ENCODE measurements around the gene SLIT3.

Gene SLIT3

DNA sequence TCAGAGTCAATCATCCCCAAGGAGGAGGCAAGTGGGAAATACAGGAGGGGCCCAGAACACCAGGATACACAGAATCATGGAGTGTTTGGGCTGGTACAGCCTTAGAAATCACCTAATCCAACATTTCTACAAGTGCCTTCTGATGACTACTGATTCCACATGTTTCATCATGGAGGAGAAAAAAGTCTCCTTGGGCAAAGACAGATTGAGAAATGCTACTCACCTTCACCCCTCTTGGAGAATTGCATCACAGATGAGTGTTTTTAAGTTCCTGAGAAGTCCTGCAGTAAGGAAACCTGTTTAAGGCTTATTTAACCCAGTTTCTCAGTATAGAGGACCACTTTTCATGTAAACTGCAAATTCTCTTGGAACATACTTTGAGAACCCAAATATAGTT is 2.2 kb upstream of the SLIT3 start:
- no peaks in the 10 kb centered on the region for H3K79me2 ChIP-seq (ENCODE audit: insufficient read depth, low read length)
- H4K20me1 ChIP-seq (ENCODE audit: low read depth, low read length): no peaks in the 10 kb centered on the region
- no peak overlapping the region for H3K4me3 ChIP-seq (ENCODE audit: insufficient read depth, low read length, poor library complexity, severe bottlenecking)
- H3K9me3 ChIP-seq (ENCODE audit: insufficient read depth, low read length): no peaks in the 10 kb centered on the region
- H3K4me2 ChIP-seq (ENCODE audit: low read depth, low read length, poor library complexity, severe bottlenecking): no peak overlapping the region
- no peak for TF ChIP-seq EZH2phosphoT487 (conservative IDR thresholded peaks at IDR 0.05; ENCODE audit: low read length)
- H3K9ac ChIP-seq (ENCODE audit: low read length): no peak overlapping the region
- H3K27ac ChIP-seq (ENCODE audit: low read depth, low read length): no peak overlapping the region
- no peaks in the 10 kb centered on the region for H3K9me2 ChIP-seq (replicated peaks; ENCODE audit: insufficient read depth, low read length)
- no peak overlapping the region for H2AFZ ChIP-seq (ENCODE audit: low read depth, low read length, severe bottlenecking)
- no peaks in the 10 kb centered on the region for H3K36me3 ChIP-seq (ENCODE audit: low read length)
- H3K27me3 ChIP-seq (ENCODE audit: low read length): no peaks in the 10 kb centered on the region
- H3F3A ChIP-seq (ENCODE audit: insufficient read depth): no peaks in the 10 kb centered on the region

- no peaks in the 10 kb centered on the region for H3K36me3 ChIP-seq (ENCODE audit: low read length)
- H2AFZ ChIP-seq (ENCODE audit: low read depth, low read length, severe bottlenecking): no peak overlapping the region
- H3K27me3 ChIP-seq (ENCODE audit: low read length): no peaks in the 10 kb centered on the region
- H3K9ac ChIP-seq (ENCODE audit: low read length): no peak overlapping the region
- no peaks in the 10 kb centered on the region for H3K9me3 ChIP-seq (ENCODE audit: insufficient read depth, low read length)
- H3K4me2 ChIP-seq (ENCODE audit: low read depth, low read length, poor library complexity, severe bottlenecking): no peak overlapping the region
- H3K4me3 ChIP-seq (ENCODE audit: insufficient read depth, low read length, poor library complexity, severe bottlenecking): no peak overlapping the region
- no peaks in the 10 kb centered on the region for H4K20me1 ChIP-seq (ENCODE audit: low read depth, low read length)
- TF ChIP-seq EZH2phosphoT487 (conservative IDR thresholded peaks at IDR 0.05; ENCODE audit: low read length) (no peak), CTCF (IDR thresholded peaks at IDR 0.05; ENCODE audit: insufficient read depth, low read length, poor library complexity, severe bottlenecking) (peak; percentile 83)
- no peak overlapping the region for H3K27ac ChIP-seq (ENCODE audit: low read depth, low read length)
- H3K9me2 ChIP-seq (replicated peaks; ENCODE audit: insufficient read depth, low read length): no peaks in the 10 kb centered on the region
- H3K79me2 ChIP-seq (ENCODE audit: insufficient read depth, low read length): no peaks in the 10 kb centered on the region
- H3F3A ChIP-seq (ENCODE audit: insufficient read depth): no peaks in the 10 kb centered on the region
These were observed 1.7 kb upstream of the SLIT3 start for GRCh38 chr5:169302491-169303118.

DNA sequence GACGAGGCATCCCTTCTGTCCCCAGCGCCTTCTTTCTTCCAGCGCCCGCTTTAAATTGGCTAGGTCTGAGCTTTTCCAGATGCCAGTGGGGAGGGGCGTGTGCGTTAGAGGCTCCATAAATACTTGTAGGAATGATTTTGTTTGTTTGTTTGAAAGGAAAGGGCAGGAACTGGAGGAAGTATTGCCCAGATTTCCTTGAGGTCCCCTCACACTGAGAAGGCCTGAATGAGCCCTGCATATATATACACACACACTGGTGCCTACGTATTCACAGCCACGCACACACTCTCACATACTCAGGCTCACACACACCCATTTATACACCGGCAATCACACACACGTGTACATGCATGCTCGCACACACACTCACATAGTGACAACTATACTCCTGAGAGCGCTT is 1.0 kb upstream of the SLIT3 start:
- no peaks in the 10 kb centered on the region for H3K9me2 ChIP-seq (replicated peaks; ENCODE audit: insufficient read depth, low read length)
- no peak for TF ChIP-seq EZH2phosphoT487 (conservative IDR thresholded peaks at IDR 0.05; ENCODE audit: low read length)
- TF ChIP-seq CTCF (IDR thresholded peaks at IDR 0.05; ENCODE audit: insufficient read depth, low read length, poor library complexity, severe bottlenecking): no peak
- H3F3A ChIP-seq (ENCODE audit: insufficient read depth): no peaks in the 10 kb centered on the region
- H3K4me2 ChIP-seq (ENCODE audit: low read depth, low read length, poor library complexity, severe bottlenecking): no peak overlapping the region
- H3K9ac ChIP-seq (ENCODE audit: low read length): no peak overlapping the region
- H3K27ac ChIP-seq (ENCODE audit: low read depth, low read length): no peak overlapping the region
- H3K4me3 ChIP-seq (ENCODE audit: insufficient read depth, low read length, poor library complexity, severe bottlenecking): no peak overlapping the region
- no peaks in the 10 kb centered on the region for H3K27me3 ChIP-seq (ENCODE audit: low read length)
- H3K79me2 ChIP-seq (ENCODE audit: insufficient read depth, low read length): no peaks in the 10 kb centered on the region
- no peaks in the 10 kb centered on the region for H3K36me3 ChIP-seq (ENCODE audit: low read length)
- H2AFZ ChIP-seq (ENCODE audit: low read depth, low read length, severe bottlenecking): no peak overlapping the region
- H3K9me3 ChIP-seq (ENCODE audit: insufficient read depth, low read length): no peaks in the 10 kb centered on the region
- H4K20me1 ChIP-seq (ENCODE audit: low read depth, low read length): no peaks in the 10 kb centered on the region

DNA sequence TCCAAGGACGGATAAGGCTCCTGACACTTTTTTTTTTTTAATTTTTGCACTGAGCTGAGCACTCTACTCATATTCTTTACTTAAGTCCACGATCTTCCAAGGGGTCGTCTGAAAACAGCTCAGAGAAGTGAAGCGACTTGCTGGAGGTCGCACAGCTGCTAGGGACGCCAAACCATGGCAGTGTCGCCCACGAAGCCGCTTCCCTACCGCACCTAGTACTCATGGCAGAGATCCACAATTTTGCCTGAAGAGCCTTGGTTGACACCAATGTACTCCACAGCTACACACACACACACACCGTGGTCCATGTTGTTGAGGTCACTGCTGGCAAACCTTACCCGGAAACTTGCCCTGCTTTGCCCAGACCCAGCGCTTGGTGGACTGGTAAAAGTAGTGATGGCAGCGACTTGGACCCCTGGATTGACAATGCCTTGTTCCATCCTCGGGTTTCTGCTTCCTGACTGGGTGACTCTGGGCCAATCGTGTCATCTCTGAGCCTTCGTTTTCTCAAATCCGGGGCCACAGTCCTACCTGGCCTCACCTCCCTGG is 521 bp upstream of the SLIT3 start:
- no peak overlapping the region for H3K4me3 ChIP-seq (ENCODE audit: insufficient read depth, low read length, poor library complexity, severe bottlenecking)
- H3K4me2 ChIP-seq (ENCODE audit: low read depth, low read length, poor library complexity, severe bottlenecking): no peak overlapping the region
- H2AFZ ChIP-seq (ENCODE audit: low read depth, low read length, severe bottlenecking): no peak overlapping the region
- TF ChIP-seq EZH2phosphoT487 (conservative IDR thresholded peaks at IDR 0.05; ENCODE audit: low read length) (no peak), CTCF (IDR thresholded peaks at IDR 0.05; ENCODE audit: insufficient read depth, low read length, poor library complexity, severe bottlenecking) (no peak)
- no peaks in the 10 kb centered on the region for H3K9me2 ChIP-seq (replicated peaks; ENCODE audit: insufficient read depth, low read length)
- no peak overlapping the region for H3K27ac ChIP-seq (ENCODE audit: low read depth, low read length)
- no peaks in the 10 kb centered on the region for H3K79me2 ChIP-seq (ENCODE audit: insufficient read depth, low read length)
- H4K20me1 ChIP-seq (ENCODE audit: low read depth, low read length): no peaks in the 10 kb centered on the region
- no peaks in the 10 kb centered on the region for H3F3A ChIP-seq (ENCODE audit: insufficient read depth)
- H3K9me3 ChIP-seq (ENCODE audit: insufficient read depth, low read length): no peaks in the 10 kb centered on the region
- no peaks in the 10 kb centered on the region for H3K27me3 ChIP-seq (ENCODE audit: low read length)
- H3K9ac ChIP-seq (ENCODE audit: low read length): no peak overlapping the region
- H3K36me3 ChIP-seq (ENCODE audit: low read length): no peaks in the 10 kb centered on the region

All from SU-DHL-6 (cell line).